Pons (tissue), 1 donor: ENCODE results near the gene DNAJB4.
"Not testable (repeated sequence)": the region's sequence is repeated elsewhere in the genome, so short reads cannot be mapped to it uniquely, and the experiment has no call there.

Experiments
- DNase-seq: peaks from one replicate; pipeline ENCODE4 v3.0.0-alpha.2; 2016; ENCODE audit warnings: low spot score

The DNAJB4 gene

DNA sequence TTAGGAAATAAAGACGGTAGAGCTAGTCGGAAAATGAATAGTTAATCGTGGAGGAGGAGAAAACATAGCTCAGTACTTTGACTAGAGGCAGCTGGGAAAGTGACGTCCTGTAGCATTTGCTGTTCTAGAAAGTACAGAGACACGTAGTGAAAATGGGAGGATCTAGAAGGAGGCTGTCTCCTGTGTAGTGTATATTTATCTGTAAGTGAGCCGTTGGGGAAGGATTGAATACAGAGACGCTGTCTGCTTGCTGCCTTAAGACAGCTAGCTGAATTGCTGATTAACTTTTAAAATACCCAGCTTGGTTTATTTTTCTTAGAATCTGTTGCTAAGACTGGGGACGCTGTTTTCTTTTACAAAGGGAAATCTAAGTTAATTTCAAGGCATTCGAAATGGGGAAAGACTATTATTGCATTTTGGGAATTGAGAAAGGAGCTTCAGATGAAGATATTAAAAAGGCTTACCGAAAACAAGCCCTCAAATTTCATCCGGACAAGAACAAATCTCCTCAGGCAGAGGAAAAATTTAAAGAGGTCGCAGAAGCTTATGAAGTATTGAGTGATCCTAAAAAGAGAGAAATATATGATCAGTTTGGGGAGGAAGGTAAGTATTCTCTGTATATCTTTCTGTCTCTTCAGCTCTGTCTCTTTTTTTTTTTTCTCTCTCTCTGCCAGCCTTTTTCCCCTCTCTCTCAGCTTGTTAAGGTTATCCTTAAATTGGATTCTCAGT, at the start of gene DNAJB4:
Gene DNAJB4, plus strand, starts transcription at position 221 of the 729 bp plus-strand sequence. Its CDS starts 172 bp downstream, at position 393.
- DNase-seq = peak; percentile 100

DNA sequence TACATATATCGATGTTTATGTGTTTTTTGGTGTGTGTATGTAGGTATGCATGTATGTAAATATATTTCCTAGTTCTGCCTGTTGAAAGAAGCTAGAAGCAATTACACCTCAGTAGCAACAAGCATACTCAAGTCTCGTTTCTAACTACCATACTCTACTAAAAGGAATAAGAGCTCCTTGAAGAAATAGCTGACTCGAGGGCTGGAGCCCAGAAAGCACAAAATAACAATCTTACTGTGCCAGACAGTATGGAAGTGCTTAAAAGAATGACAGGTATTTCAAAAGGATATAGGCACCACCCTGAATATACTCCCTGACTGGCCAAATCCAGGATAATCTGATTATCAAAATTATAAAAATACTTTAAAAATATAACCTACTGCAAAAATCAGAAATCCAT, 49.0 kb upstream of the DNAJB4 start:
- no peak for DNase-seq

DNA sequence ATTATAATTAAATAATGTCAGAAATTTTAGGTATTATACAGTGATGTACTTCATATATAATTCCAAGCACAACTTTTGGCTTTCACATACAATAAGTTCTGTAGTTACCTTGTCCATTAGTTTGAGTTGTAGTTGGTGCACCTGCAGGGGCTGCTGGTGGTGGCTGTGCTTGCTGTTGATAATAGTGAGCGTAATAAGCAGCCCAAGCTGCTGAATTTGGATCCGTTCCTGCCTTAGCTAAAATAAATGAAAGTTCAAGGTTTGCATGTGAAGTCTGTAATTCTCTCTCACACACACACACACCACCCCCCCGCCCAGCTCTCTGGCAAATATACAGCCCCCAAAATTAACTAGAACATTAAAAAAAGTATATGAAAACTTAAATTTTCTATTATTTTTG, 48.3 kb upstream of the DNAJB4 start:
- no peak for DNase-seq

- no peak for DNase-seq
These were observed 46.3 kb upstream of the DNAJB4 start for GRCh38 chr1:77958391-77958790.

DNA sequence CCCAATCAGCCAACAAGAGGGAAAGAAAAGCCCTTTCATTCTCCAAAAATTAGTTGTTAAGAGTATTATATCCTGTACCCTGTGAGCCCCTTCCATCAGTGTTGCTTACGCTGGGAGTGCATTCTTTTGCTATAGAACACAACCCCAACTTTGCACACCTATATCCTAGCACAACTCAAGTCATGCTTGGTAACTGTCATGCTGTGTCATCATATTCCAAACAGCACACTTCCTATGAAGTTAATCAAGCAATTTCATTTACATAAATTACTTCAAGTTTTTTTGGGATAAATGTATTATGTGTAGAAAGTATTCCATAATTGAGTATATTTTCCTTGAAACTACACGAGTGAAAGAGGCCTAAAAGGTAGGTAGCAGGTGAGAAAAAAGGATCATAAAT, 45.9 kb upstream of the DNAJB4 start:
- no peak for DNase-seq

- DNase-seq = no peak
These were observed 43.3 kb upstream of the DNAJB4 start for GRCh38 chr1:77961392-77961791.

GRCh38 chr1:77966291-77966690, 38.4 kb upstream of the DNAJB4 start:
- DNase-seq = no peak

DNA sequence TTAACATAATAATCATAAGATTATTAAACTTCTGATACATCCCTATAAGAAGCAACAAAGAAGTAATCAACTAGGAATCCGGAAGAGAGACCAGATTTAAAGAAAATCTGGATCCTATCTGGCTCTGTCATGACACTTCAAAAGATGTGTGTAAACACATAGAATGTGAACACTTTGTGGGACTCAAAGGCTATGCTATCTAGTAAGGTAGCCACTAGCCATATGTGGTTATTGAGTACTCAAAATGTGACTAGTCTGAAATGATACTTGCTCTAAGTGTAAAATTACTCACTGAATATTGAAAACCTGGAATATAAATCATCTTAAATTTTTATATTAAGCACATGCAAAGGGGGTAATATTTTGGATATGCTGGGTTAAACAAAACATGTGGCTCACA, 34.5 kb upstream of the DNAJB4 start:
- DNase-seq = no peak

DNA sequence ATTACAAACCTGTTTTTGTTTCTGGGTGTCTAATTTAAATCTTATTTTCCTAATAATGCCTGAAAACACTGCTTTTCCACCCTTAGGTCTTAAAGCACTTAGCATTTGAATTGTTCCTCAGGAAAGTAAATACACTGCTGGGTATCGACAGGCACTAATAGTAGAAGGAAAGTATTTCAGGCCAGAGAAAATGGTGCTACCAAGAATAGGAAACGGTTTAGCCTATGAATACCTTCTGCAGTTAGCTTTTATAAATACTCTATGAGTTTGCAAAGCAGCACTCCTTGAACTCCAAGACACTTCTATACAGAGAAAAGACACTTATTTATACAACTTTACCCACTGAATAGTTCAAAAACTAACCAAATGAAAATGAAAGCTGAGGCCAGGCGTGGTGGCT, 32.7 kb upstream of the DNAJB4 start:
- no peak for DNase-seq

GRCh38 chr1:77975386-77975785, 29.4 kb upstream of the DNAJB4 start:
- no peak for DNase-seq

- no peak for DNase-seq
These were observed 28.8 kb upstream of the DNAJB4 start for GRCh38 chr1:77975907-77976306.

DNA sequence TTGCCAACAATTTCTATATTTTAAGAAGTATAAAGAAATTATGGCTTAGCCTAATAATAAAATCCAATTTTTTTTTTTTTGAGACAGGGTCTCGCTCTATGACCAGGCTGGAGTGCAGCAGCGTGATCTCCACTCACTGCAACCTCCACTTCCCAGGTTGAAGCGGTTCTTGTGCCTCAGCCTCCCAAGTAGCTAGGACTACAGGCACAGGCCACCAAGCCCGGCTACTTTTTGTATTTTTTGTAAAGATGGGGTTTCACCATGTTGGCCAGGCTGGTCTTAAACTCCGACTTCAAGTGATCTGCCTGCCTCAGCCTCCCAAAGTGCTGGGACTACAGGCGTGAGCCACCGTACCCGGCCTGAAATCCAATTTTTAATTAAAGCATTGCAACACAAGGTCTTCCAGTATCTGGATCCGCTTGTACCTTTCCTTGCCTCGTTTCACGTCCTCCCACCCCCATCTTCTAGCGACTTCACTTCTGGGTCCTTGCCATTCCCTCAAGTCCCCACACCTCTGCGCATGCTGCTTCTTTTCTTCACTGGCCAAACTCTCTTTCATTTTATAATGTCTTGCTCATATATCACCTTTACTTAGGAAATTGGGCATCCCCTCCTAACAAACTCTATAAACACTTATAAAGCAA, 28.2 kb upstream of the DNAJB4 start:
- no peak for DNase-seq

GRCh38 chr1:77977989-77978292, 26.8 kb upstream of the DNAJB4 start:
- DNase-seq = no peak

- DNase-seq = peak; percentile 84
These were observed 26.3 kb upstream of the DNAJB4 start for GRCh38 chr1:77978293-77978968.

DNA sequence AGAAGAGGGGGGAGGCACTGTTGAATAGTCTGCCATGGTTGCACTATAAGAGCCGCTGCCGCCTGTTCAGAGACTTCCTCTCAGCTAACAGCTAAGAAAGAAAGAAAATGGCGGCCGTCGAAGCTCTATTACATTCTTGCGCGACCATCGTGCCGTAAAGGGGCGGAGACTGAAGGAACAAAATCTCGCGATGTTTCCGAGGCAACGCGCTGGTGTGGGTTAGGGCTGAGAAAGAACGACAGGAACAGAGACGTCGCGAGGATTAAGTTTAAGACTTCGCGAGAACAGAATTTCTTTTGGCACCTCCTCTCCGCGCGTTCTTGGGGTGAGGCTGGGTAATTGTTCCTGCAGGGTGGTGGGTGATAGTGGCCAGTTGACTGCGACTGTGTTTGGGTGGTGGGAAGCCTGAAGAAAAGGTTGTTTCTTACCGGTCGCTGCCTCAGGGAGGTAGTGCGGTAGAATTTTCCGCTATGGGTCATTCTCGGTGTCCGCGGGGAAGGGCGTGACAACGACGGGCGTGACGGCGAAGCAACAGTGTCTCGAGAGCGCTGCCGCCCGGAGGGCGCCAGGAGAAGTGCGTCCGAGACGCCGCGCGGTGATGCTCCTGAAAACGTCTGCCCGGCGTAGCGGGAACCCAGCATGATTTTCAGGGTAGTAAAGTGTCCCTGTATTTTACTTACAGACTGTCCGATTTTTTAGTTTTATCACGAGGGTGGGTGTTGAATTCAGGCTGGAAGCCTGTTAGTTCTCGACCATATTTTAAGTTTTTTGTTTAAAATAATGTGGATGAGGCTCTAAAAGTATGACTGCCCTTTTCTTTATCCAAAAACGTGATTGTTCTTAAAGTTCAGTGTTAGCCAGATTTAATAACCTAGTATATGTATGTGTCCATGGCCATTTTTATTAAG, 25.5 kb upstream of the DNAJB4 start, which contains the start of gene FUBP1:
Gene FUBP1, minus strand, starts transcription at position 104 of the 908 bp plus-strand sequence. Its CDS starts 68 bp downstream, at position 36.
- DNase-seq = peak; percentile 97

DNA sequence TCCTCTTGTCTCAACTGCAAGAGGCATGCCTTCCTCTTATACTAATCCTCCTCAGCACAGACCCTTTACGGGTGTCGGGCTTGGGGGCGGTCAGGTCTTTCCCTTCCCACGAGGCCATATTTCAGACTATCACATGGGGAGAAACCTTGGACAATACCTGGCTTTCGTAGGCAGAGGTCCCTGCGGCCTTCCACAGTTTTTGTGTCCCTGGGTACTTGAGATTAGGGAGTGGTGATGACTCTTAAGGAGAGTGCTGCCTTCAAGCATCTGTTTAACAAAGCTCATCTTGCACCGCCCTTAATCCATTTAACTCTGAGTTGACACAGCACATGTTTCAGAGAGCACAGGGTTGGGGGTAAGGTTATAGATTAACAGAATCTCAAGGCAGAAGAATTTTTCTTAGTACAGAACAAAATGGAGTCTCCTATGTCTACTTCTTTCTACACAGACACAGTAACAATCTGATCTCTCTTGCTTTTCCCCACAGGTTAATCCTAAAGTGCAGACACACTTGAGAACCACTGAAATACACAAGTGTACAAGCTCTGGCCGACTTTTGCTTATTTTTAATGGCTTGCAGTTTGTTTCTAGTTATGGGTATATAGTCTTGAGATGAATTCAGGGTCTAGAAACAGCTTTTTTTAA, 21.3 kb upstream of the DNAJB4 start:
- DNase-seq = not testable (repeated sequence)

DNA sequence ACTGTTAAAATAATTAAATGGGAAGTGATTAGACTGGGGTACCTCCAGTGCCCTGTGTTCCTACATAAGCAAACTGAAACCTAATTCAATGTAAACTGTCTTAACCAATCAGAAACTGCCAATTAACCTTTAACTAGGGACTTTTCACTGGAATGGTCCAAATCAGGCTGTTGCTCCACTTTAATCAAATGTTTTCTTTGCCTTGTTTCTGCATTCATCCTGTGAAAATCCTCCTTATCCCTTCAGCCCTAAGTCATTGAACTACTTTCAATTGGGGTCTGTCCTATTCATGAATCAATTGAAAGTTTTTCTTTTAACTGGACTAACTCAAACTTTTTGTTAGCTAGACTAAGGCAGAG, 20.8 kb upstream of the DNAJB4 start:
- no peak for DNase-seq

DNA sequence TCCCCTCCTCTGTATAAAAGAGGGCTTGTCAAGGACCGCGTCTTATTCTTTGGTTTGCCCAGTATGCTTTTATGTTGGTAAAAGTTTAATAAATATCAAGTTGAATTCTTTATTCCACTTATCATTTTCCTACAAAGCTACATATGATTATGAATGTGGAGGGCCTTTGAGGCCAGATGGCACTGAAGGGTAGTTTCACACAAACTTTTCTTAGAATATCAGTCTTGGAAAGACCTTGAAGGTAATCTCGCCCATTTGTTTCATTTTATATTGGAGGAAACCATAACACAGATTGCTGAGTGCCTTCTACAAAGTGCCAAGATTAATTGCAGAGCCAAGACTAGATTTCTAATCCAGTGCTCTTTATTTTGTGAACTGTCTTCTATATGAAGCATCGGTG, 20.1 kb upstream of the DNAJB4 start:
- DNase-seq = no peak

GRCh38 chr1:77986810-77987209, 17.9 kb upstream of the DNAJB4 start:
- DNase-seq = no peak

DNA sequence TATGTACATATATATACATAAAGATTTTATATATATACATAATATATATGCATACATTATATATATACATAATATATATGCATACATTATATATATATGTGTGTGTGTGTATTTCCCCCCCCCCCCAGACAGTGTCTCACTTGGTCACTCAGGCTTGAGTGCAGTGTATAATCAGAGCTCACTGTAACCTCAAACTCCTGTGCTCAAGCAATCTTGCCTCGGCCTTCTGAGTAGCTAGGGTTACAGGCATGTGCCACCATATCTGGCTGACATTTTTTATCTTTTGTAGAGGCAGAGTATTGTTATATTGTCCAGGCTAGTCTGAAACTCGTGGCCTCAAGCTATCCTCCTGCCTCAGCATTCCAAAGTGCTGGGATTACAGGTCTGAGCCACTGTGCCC, 16.8 kb upstream of the DNAJB4 start:
- DNase-seq = no peak

DNA sequence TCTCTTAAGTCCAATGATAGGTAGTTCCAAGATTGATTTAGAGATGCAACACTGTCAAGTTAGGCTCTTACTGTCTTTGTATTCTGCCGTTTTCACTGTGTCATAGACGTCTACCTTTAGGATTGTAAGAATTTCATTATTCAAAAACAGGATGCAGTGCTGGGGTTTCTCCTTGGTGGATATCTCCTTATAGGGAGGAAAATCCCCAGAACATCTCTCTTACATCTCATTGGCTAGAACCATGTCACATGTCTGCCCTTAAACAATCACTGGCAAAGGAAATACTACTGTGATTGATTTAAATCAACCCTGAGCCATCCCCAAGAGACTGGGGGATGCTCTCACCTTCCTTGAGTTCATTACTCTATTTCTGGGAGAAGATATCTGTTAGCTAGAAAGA, 15.0 kb upstream of the DNAJB4 start:
- no peak for DNase-seq
